Activated CD8-positive, alpha-beta memory T cell treated with anti-CD3 and anti-CD28 coated beads, Interleukin-2, amount 50 U/mL, for 24 hours (primary cell): Measurements from ENCODE around the gene PCBP3.

Experiments used
- DNase-seq: peaks from one replicate; pipeline ENCODE4 v3.0.0-alpha.2; 2020; ENCODE audit errors: extremely low read depth

The PCBP3 gene

GRCh38 chr21:45927851-45928850, 284.6 kb downstream of the PCBP3 start:
- no peak for DNase-seq

GRCh38 chr21:45929449-45929848, 285.9 kb downstream of the PCBP3 start:
- DNase-seq = no peak

GRCh38 chr21:45930231-45930760, 286.8 kb downstream of the PCBP3 start:
- DNase-seq = no peak

- no peak for DNase-seq
These were observed 287.3 kb downstream of the PCBP3 start for GRCh38 chr21:45930792-45931191.

- DNase-seq = no peak
These were observed 288.0 kb downstream of the PCBP3 start for GRCh38 chr21:45931397-45931969.

GRCh38 chr21:45932922-45933502, 289.5 kb downstream of the PCBP3 start:
- DNase-seq = no peak

- DNase-seq = no peak
These were observed 290.6 kb downstream of the PCBP3 start for GRCh38 chr21:45934085-45934484.

GRCh38 chr21:45934554-45934953, 291.0 kb downstream of the PCBP3 start:
- DNase-seq = no peak

GRCh38 chr21:45935628-45936027, 292.1 kb downstream of the PCBP3 start:
- no peak for DNase-seq

- no peak for DNase-seq
These were observed 294.4 kb downstream of the PCBP3 start for GRCh38 chr21:45937721-45938452.

GRCh38 chr21:45938453-45938755, 294.9 kb downstream of the PCBP3 start:
- DNase-seq = no peak

- DNase-seq = no peak
These were observed 295.4 kb downstream of the PCBP3 start for GRCh38 chr21:45938811-45939520.

GRCh38 chr21:45939521-45940045, 296.1 kb downstream of the PCBP3 start:
- no peak for DNase-seq

- no peak for DNase-seq
These were observed 296.6 kb downstream of the PCBP3 start for GRCh38 chr21:45940091-45940490.

GRCh38 chr21:45940621-45941337, 297.3 kb downstream of the PCBP3 start:
- DNase-seq = no peak

- no peak for DNase-seq
These were observed 297.8 kb downstream of the PCBP3 start for GRCh38 chr21:45941338-45941710.

GRCh38 chr21:45941717-45942546, 298.4 kb downstream of the PCBP3 start:
- no peak for DNase-seq

GRCh38 chr21:45942755-45943629, 299.5 kb downstream of the PCBP3 start:
- no peak for DNase-seq
